Lower leg skin (tissue), 3 donors: ENCODE data around the gene NEIL3.

ENCODE experiments used
- CTCF ChIP-seq, 3 donors: fragments of 450-650 bp; IDR thresholded peaks; one replicate each; pipeline ENCODE4 v1.5.1; 2016; ENCODE audit warnings: antibody characterized with exemption in 3 of 3, mild to moderate bottlenecking in 3 of 3, moderate library complexity in 2 of 3
- POLR2A ChIP-seq, 2 donors: fragments of 450-650 bp; IDR thresholded peaks; one replicate each; pipeline ENCODE4 v1.6.1; 2016 to 2017; ENCODE audit warnings: antibody characterized with exemption in 2 of 2, mild to moderate bottlenecking in 1 of 2, moderate library complexity in 1 of 2

GRCh38 chr4:177311589-177311988, 1.9 kb downstream of the NEIL3 start:
- TF ChIP-seq CTCF (IDR thresholded peaks at IDR 0.05) (no peak), POLR2A (IDR thresholded peaks at IDR 0.05) (no peak)
